SU-DHL-6 (cell line): ENCODE data around the gene RPP25L.

Experiments used
- CTCF ChIP-seq: fragments of 200-600 bp; sonication (generic); IDR thresholded peaks from one replicate; pipeline ENCODE4 v1.5.1; 2017; ENCODE audit warnings: antibody characterized with exemption, mild to moderate bottlenecking, low read length, moderate library complexity; ENCODE audit not compliant: insufficient read depth, poor library complexity, severe bottlenecking
- EZH2phosphoT487 ChIP-seq: fragments of 200-600 bp; sonication (generic), shearing (Covaris generic); conservative IDR thresholded peaks from 2 replicates; pipeline ENCODE4 v1.6.1; 2018; ENCODE audit warnings: mild to moderate bottlenecking, antibody characterized with exemption, low read length, moderate library complexity, mixed read lengths

- TF ChIP-seq CTCF (no peak), EZH2phosphoT487 (no peak)
Observed at GRCh38 chr9:34606190-34606589, 5.7 kb downstream of the RPP25L start.
